ENCODE results near the gene TMEM150B.

The TMEM150B gene

DNA sequence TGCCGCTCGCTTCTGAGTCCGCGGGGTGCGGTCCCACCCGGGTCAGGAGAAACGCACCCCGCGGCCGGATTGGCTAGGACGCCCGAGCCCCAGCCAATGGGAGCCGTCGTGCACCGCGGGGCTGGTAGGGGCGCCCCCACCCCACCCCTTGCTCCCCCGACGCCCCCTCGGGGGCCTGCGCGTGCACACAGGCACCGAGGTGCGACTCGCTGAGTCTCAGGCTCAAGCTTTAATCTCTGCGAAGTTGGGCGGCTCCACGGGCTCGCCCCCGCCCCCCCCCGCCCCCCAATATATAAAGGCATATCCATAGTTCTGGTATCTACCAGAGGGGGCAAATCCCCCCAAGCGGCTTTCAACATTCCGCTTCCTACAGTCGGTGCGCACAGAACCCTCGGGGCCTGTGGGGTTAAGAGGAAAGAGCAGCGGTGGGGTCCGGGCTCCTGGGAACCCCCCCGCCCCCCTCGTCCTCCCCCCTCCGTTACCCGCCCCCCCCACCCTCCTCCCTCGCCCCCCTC is 29.6 kb upstream of the TMEM150B start, which contains the start of gene COX6B2:
TSS of gene COX6B2 (minus strand) at position 22 of the 515 bp plus-strand sequence. CDS start 198 bp downstream, outside the sequence.
- peak in 1 of 2 donors; percentile 16 for DNase-seq

DNA sequence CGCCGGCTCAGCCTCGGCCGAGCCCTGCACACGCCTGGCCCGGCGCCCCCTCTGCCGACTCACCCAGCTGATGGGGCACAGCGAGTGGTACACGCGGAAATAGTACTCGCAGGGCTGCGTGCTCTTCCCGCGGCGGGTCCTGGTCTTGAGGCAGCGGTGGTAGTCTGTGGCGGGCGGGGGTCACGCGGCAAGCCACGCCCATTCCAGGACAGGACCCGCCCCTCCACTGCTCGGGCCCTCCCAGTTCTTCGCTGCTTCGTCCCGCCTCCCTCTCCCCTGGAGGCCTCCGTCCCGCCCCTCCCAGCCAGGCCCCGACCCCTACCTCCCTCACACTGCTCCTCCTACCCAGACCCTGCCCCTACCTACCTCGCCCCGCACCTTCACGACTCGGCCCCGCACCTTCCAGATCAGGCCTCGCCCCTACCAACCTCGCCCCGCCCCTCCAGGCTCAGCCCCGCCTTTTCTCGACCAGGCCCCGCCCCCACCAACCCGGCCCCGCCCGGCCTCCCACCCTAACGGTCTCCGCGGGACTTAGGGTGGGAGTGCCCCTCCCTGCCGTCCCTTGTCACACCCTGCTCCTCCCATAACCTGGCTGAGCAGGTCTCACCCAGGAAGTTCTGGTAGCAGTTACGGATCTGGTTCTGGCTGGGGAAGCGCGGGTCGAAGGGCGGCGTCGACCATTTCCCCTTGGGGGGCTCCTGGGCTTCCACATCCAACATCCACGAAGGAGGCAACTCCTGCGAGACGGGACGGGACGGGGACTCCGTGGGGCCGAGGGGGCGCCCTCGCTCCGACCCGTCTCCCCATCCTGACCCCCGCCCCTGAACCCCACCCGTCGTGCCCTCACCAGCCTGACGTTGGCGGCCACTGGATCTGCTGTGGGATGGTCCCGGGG is 28.9 kb upstream of the TMEM150B start:
- DNase-seq, result peak; percentile 82 to 83

DNA sequence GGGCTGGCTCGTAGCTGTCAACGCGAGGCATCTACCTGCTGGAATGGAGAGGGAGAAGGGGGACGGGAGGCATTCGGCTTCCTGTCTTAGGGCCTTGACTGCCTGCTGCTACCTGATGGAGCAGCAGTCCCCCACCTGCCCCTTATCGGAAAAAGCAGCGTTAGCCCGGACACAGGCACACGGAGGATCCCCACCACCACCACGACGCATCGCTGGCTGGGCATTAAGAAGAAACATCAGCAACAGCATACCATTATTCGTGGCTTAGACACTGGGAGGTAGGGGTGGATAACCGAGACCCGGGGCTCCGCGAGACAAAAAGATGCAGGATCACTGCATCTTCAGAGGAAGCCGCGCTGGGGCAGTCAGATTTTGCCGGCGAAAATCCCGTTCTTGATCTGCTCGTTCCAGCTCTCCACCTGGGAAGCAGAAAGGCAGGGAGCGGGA is 28.2 kb upstream of the TMEM150B start:
- DNase-seq, result no peak

DNA sequence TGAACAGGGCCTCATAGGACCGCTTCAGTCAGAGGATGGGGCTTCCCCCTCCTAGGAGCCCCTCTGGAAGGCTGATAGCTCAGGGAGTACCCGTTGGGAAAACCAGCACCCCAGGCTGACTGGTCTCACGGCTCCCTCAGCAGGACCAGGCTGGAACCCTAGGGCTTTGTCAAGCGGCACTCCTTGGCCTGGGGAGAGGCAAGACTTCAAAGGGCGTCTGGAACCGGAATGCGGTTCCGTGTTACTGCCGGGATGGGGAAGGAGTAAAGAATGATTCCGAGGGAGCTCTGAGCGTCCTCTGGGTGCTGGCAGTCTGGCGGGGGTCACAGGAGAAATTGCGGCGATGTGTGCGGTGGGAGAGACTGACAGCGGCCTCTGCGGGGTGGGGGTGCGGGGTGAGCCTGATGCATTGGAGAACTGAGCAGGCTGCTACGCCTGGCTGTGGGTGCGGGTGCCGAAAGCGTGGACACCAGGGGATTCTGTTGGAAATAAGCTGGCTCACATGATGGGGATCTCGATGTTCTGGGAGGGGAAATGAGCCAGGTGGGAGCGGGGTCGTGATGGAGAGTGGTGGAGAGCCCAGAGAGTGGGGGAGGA is 27.5 kb upstream of the TMEM150B start:
- no peak for DNase-seq

DNA sequence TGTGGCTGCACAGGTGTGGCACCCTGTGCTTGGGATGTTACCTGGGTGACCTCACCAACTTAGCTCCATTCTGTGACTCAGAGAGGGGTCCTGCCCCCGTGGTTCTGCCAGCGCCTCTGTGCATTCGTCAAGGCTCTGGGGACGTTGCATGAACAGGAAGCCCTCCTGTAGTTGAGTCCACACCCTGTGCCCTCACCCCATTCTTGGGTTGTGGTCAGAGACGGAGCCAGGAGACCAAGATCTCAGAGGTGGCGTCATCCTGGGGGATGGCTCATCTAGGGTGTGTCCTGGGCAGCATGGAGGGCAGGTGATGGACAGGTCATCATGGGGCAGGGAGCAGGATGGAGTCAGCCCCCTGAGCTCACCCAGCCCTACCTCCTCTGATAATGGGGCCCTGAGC is 26.9 kb upstream of the TMEM150B start:
- DNase-seq, result peak in 1 of 2 donors; percentile 23

DNA sequence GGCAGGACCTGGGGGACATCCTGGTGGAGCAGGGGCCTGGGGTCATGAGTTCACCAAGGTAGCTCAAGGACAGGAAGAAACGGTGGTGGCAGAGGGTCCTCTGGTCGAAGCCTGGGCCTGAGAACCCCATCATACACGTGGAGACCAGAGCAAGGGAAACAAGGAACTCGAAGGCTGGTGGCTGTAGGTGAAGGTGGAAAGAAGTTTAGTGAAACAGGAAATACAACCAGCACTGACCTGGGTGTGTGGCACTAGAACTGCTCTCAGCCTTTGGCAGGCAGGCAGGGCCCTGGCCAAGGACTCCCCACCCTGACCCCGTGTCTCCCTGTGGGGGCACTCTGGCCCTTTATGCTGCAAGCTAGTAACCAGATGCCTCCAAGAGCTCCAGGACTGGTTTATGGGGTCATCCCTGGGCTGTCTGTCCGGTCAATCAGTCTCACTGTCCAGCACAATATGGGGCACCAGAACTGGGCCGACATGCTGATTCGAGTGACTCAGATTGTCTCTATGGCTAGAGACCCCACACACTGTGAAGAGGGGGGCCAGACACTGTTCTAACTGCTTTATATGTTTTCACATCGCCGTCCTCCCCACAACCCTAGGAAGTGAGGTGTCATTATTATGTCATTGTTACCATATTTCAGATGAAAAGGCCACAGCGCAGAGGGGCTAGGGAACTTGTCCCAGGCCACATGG is 25.6 kb upstream of the TMEM150B start:
- DNase-seq, result no peak

DNA sequence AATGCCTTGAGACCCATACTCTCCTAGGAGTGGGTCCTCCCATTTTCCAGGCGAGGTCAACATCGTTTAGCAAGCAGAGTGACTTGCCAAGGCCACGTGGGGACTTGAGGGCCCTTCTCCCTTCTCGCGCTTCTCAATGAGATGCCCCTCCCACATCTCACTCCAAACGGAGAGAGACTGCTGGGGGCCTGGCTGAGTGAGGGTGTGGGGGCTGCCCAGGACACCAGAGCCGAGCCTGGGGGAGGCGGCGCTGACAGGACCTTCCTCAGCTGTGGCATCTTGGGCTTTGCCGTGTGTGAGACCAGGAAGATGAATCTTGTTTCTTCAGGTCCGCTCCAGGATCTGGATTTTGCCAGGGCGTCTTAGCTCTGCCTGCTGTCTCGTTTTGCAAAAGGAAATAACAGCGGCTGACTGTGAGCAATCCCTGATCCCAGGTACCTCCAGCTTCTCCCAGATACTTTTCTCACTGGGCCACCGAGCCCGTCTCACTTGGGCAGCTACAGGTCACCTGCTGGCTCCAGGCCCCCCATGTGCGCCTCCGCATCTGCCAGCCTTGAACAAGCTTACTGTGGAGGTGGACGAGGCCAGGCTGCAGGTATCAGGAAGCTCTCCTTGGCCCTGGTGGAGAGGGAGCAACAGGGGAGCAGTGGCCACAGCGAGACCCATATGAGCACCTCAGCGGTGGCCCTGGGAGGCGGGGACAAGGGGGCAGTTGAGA is 23.3 kb upstream of the TMEM150B start:
- no peak for DNase-seq

DNA sequence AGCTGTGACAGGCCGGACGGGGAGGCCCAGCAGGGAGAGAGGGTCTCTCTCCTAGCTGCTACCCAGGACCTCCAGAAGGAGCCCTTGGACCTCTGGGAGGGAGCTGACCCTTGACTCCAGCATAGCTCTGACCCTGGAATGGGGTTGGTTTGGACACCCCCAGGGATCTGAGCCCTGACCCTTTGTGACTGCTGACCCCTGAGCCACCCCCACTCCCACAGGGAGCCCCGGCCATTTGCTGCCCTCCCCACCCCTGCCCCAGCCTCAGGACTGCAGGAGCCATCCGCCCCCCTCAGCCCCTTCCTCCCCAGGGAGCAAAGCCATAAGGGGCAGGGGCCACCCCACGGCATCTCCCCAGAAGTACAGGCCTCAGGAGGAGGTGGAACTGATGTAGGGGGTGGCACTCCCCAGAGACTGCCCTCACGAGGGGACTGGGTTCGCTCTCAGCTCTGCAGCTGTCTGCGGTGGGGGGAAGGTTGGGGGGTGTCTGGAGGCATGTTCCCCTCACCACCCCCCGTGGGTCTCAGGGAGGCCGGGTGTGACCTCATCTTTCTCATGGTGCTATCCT is 22.4 kb upstream of the TMEM150B start:
- DNase-seq, result no peak

DNA sequence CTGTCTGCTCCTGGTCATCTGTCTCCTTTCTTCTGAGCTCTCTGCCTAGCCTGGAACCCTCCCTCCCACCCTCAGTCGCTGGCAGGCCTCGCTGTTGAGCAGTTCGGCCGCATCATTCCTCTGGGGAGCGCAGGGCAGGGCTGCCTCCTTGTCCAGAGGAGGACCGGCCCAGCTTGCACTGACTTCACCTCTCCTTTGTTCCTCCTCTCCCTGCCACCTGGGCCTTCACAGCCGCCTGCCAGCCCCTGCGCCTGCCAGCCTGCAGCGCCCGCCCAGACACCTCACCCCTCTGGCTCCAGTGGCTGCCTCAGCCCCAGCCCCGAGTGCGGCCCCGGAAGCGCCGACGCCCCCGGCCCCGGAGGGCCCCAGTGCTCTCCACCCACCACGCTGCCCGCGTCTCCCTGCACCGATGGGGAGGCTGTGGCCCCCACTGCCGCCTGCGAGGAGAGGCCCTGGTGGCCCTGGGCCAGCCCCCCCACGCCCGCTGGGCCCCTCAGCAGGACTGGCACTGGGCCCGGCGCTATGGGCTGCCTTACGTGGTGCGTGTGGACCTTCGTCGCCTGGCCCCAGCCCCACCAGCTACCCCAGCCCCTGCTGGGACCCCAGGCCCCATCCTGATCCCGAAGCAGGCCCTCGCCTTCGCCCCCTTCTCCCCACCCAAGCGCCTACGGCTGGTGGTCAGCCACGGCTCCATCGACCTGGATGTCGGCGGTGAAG is 21.7 kb upstream of the TMEM150B start:
- DNase-seq, result no peak

DNA sequence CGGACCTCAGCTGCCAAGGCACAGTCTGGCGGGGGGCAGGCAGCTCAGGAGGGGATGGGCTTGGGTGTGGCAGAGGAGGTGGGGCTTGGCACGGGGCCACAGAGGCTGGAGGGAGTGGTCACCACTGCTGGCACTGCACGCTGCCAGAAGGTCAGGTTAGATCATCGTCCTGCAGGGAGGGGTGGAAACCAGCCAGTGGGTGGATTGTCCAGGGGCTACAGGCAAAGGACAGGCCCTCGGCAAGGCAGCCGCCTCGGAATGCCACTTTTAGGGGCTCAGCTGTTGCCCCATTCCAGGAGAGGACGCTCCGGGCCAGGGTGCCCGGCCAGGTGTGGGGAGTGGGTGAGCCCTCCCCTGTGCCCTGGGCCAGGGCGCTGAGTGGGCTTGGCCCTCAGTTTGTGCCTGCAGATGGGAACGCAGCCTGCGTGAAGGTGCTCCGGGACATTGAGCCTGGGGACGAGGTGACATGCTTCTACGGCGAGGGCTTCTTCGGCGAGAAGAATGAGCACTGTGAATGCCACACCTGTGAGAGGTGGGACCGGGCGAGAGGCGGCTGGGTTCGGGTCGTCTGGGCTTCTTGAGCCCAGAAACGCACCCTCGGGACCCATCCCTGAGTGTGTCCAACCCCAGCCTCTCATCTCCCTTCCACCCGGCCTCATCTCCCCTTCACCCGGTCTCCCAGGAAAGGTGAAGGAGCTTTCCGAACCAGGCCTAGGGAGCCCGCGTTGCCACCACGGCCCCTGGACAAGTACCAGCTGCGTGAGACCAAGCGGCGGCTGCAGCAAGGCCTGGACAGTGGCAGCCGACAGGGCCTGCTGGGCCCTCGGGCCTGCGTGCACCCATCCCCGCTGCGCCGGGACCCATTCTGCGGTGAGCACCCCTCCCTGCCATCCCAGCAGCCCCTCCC is 20.9 kb upstream of the TMEM150B start:
- no peak for DNase-seq

DNA sequence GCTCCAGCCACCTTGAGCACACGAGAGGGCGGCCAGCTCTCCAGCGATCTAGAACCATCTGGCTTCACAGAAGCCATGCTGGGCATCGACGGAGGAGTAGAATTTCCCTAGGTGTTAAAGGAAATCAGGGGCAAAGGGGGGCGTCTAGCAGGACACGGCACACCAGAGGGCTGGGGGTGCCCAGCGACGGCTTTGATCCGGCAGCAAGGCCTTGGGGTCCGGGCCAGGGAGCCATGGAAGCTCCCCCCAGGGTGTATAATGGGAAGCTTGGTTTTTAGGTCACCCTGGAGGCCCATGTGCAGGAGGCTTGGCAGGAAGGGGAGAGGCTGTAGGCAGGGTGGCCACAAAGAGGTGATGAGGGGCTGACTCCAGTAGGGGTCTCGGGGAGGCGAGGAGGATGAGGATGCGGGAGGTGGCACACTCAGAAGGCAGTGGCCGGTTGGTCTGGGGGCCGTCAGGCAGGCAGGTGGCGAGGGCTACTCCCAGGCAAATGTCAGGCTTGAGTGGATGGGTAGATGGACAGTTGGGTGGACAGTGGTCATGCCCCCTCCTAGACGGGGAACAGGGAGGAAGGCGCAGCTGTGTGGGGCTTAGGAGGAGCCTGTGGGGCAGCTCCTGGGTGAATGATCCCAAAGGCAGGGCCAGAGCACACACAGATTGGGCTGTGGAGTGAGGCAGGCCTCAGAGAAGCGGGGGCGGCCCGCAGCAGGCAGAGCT is 20.1 kb upstream of the TMEM150B start:
- DNase-seq, result no peak

DNA sequence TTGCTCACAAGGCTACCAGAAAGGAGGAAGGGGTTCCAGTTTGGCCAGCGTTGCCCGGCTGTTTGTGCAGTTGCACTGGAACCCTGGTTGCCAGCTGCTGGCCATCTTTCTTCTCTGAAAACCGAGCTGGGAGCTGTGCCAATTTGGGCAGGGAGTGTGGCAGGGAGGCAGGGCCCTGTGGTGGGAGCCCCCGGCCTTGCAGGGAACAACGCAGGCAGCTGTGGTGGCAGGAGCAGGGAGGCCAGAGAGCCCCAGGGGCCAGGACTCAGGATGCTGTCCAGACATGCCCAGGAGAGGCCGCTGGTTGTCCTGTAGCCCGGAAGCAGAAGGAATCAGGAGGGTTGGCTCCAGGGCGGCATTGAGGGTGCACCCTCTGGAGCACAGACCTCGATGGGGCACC is 19.3 kb upstream of the TMEM150B start:
- no peak for DNase-seq

DNA sequence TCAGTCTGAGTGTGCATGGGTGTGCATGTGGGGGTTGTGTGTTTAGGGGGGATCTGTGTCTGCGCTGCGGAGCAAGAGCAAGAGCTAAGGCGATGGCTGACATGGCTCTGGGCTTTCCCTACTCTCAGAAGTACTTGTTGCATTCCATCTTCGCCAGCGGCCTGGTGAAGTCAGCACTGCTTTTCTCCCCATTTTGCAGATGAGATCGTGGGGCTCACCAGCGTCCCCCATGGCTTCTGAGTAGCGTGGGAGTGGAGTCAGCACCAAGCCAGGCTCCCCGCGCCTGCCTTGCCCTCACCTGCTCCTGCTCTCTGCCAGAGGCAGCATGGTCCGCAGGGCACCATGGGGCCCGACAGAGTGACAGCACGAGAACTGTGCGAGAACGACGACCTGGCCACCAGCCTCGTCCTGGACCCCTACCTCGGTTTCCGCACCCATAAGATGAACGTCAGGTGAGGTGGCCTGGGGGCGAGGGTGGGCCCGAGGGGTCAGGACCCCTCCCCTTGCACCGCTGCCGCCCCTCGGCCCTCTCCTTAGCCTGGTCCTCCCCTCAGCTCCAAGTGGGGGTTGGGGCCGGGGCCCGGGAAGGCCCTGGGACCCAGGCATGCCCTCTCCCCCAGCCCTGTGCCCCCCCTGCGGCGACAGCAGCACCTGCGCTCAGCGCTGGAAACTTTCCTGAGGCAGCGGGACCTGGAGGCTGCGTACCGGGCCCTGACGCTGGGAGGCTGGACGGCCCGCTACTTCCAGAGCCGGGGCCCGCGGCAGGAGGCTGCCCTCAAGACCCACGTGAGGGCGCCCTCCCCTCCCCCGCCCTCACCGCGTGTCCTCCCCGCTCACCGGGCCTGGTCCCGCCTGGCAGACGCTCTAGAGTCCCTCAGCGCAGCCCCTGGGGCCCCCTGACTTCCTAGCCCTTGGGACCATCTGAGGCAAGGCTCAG is 16.7 kb upstream of the TMEM150B start:
- DNase-seq, result no peak

DNA sequence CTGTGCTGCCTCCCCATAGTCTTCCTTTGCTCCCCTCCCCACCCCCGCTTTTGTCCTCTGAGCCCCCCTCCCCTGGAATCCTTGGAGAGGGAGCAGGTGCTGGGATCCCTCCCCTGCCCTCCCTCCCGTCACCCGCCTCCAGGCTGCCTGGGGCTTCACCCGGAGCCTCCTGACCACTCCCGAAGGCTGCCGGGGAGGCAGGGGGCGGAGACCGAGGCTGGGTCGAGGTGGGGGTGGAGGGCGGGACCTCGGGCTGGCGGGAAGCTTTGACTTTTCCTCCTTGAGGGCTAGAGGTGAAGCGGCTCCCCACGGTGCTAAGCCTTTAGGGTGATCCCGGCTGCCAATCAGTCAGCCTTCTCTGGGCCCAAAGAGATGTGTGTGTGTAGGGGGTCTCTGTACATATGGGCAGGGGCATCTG is 16.0 kb upstream of the TMEM150B start:
- peak; percentile 49 to 64 for DNase-seq

DNA sequence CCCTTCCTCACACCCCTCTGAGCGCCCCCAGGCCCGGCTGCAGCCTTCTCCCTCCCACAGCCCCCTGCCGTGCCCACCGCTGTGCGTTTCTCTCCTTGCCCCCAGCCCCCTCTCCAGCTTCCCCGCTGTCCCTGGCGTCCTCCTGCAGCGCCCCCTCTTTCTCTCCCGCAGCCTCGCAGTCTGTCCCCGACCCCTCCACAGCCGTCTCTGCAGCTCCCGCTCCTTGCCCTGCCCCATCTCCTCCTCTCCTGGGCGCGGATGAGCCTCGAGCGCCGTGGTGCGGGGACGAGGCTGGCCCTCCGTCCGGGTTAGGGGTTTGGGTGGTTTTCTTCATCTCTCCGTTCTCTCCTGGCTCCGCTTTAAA is 15.6 kb upstream of the TMEM150B start:
- peak in 1 of 2 donors; percentile 23 for DNase-seq

DNA sequence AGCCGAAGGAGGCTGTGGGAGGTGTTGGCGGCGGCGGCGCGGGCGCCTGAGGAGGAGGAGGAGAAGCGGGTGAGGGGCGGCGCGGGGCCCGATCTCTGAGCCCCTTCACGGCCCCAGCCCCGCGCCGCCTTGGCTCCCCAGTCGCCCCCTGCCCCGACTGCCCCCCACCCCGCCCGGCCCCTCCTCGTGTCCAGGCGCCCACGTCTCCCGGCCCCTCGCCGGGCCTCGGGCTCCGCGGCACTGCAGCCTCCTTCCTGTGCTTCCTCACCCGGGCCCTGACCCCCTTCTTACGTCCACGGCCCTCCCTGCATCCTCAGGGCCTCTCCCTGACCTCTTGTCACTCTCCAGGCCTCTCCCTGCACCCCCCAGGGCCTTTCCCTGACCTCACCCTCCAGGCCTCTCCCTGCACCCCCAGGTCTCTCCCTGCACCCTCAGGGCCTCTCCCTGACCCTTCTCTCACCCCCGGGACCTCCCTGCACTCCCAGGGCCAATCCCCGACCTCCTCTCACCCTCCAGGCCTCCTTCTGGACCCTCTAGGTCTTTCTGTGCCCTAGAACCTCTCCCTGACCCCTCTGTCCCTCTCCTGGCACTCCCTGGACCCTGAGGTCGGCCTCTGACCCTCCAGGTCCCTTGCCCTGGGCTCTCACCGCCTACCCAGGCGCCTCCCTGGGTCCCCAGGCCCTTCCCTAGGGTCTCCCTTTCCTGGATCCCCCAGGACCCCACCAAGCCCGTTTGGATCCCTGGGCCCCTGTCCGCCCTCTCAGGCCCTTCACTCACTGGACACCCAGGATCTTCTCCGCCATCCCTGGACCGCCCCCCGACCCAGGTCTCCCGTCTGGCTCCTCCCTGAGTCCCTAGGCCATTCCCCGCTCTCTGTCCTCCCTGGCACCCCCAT is 15.0 kb upstream of the TMEM150B start:
- peak in 1 of 2 donors; percentile 45 for DNase-seq

DNA sequence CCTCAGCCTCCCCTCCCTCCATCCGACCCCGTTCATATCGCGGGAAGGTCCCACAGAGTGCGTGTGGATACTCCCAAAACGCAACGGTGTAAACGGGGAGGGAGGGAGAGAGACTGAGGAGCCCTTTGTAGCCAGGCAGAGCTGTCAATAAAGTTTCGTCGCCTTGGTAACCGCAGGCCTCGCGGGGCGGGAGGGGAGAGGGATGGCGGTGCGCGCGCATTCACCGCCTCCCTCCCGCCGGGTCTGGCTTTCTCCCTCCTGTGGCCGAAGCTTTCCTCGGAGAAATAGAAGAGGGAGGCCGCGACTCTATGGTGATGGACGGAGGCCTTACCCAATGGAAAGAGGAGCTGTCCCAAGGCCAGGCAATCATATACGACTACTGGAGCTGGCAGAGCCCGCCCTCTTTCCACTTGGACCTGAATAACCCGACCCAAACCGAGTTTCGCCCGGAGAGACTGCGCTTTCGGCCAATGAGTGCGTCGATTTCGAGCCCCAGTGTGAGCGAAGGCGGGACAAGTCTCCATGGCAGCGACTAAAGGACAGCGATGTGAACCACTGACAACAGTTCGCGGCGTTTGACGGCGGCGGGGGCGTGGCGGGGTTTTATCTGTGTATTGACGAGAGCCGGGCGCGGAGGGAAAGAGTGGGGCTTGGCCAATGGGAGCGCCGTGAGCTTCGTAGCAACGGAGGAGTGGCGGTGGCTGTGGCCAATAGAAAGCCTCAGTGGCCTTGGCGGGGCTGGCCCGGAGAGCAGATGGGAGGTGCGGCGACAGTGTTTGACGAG is 14.2 kb upstream of the TMEM150B start, which contains the start of gene KMT5C:
TSS of gene KMT5C (plus strand) at position 772 of the 784 bp plus-strand sequence. CDS start 2,061 bp downstream, outside the sequence.
- peak; percentile 100 for DNase-seq

All from CD4-positive, alpha-beta T cell treated with Interferon alpha-2 for 1 hour (primary cell).